ENCODE measurements around the gene NDUFS7.

Gene NDUFS7

GRCh38 chr19:1379126-1379905, 4.4 kb upstream of the NDUFS7 start:
- ATAC-seq = no peak
- TF ChIP-seq BACH2 (CRISPR knock-in tag; IDR thresholded peaks at IDR 0.05; ENCODE audit: borderline replicate concordance) = no peak
- no peak for TF ChIP-seq RARB (CRISPR knock-in tag; IDR thresholded peaks at IDR 0.05)
- TF ChIP-seq PPARA (CRISPR knock-in tag; IDR thresholded peaks at IDR 0.05; ENCODE audit: borderline replicate concordance) = no peak
- TF ChIP-seq ZFP3 (CRISPR knock-in tag; IDR thresholded peaks at IDR 0.05) = no peak
- TF ChIP-seq TOX (CRISPR knock-in tag; IDR thresholded peaks at IDR 0.05; ENCODE audit: borderline replicate concordance) = no peak
- TF ChIP-seq ZC3H10 (CRISPR knock-in tag; IDR thresholded peaks at IDR 0.05) = no peak
- no peak for TF ChIP-seq ISL1 (CRISPR knock-in tag; IDR thresholded peaks at IDR 0.05)
- no peak for TF ChIP-seq TSHZ2 (CRISPR knock-in tag; IDR thresholded peaks at IDR 0.05)
- TF ChIP-seq ZFP30 (CRISPR knock-in tag; IDR thresholded peaks at IDR 0.05) = no peak
- TF ChIP-seq SNAI2 (CRISPR knock-in tag; IDR thresholded peaks at IDR 0.05) = no peak
- TF ChIP-seq CSDC2 (CRISPR knock-in tag; IDR thresholded peaks at IDR 0.05) = no peak
- TF ChIP-seq GLIS3 (CRISPR knock-in tag; IDR thresholded peaks at IDR 0.05) = no peak
- no peak for TF ChIP-seq ESRRG (CRISPR knock-in tag; IDR thresholded peaks at IDR 0.05)
- TF ChIP-seq ZNF565 (CRISPR knock-in tag; conservative IDR thresholded peaks at IDR 0.05; ENCODE audit: low read depth) = no peak
- TF ChIP-seq ARNTL (CRISPR knock-in tag; IDR thresholded peaks at IDR 0.05; ENCODE audit: borderline replicate concordance, low read depth) = no peak
- TF ChIP-seq ZNF8 (CRISPR knock-in tag; IDR thresholded peaks at IDR 0.05) = no peak
- no peak for TF ChIP-seq CSRNP3 (CRISPR knock-in tag; IDR thresholded peaks at IDR 0.05)
- no peak for TF ChIP-seq ZNF70 (CRISPR knock-in tag; IDR thresholded peaks at IDR 0.05)
- no peak for TF ChIP-seq CREB5 (CRISPR knock-in tag; IDR thresholded peaks at IDR 0.05; ENCODE audit: low read depth)

GRCh38 chr19:1379961-1380489, 3.7 kb upstream of the NDUFS7 start:
- TF ChIP-seq PATZ1 (CRISPR knock-in tag; IDR thresholded peaks at IDR 0.05; ENCODE audit: borderline replicate concordance) = no peak
- no peak for ATAC-seq

GRCh38 chr19:1382250-1382649, 1.5 kb upstream of the NDUFS7 start:
- no peak for ATAC-seq

More at GRCh38 chr19:1382250-1382649, 1.5 kb upstream of the NDUFS7 start:
- TF ChIP-seq ZNF565 (CRISPR knock-in tag; conservative IDR thresholded peaks at IDR 0.05; ENCODE audit: low read depth) = no peak
- no peak for TF ChIP-seq ZFP3 (CRISPR knock-in tag; IDR thresholded peaks at IDR 0.05)
- TF ChIP-seq PATZ1 (CRISPR knock-in tag; IDR thresholded peaks at IDR 0.05; ENCODE audit: borderline replicate concordance) = no peak
- TF ChIP-seq ARNTL (CRISPR knock-in tag; IDR thresholded peaks at IDR 0.05; ENCODE audit: borderline replicate concordance, low read depth) = no peak
- TF ChIP-seq BACH2 (CRISPR knock-in tag; IDR thresholded peaks at IDR 0.05; ENCODE audit: borderline replicate concordance) = no peak
- TF ChIP-seq ISL1 (CRISPR knock-in tag; IDR thresholded peaks at IDR 0.05) = no peak
